ENCODE results near the gene ERF.

ERF gene

DNA sequence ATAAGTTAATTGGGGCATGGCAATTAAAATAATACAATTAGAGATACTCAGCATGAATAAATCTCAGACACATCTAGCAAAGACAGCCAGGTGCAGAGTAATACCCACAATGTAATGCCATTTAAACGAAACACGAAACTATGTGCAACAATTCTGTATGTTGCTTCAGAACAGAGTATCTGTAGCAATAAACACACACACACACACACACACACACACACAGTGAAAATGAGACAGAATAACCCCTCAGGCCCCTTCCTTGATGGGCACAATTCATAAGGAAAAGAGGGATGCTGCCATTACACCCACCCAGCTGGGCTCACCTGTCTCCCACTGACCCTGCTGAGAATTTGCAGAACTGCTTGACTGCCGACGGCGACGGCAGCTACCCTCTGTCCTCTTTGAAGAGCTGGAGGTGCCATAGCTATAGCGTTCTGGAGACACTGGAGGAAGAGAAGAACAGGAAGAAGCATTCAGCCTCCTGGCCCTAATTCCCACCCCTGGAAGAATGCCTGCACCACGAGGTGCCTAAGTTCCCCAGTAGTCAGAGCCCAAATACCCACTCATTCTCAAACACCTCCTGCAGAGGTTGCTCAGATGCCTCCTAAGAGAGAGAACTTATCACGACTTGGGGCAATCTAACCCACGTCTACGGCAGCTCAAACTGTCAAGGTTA lies 40.0 kb downstream of the ERF start:
- no peak for DNase-seq (ENCODE audit: low spot score)

DNA sequence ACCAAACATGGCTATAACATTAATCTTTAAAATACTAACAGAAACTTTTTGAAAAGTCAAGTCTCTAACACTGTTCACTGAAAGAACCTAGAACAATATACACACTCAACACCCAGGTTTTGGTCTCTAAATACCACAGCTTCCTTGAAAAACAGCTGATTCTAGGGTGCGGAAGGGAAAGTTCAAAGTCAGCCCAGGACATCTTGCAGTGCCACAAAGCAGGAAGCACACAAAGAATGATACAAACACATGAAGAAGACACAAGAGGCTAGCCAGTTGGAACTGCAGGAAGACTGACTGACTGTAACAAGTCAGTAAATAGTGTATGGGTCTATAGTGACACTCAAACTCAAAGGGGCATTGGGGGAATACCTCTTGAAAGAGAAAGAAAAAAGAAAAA lies 42.0 kb downstream of the ERF start:
- DNase-seq (ENCODE audit: low spot score): no peak

DNA sequence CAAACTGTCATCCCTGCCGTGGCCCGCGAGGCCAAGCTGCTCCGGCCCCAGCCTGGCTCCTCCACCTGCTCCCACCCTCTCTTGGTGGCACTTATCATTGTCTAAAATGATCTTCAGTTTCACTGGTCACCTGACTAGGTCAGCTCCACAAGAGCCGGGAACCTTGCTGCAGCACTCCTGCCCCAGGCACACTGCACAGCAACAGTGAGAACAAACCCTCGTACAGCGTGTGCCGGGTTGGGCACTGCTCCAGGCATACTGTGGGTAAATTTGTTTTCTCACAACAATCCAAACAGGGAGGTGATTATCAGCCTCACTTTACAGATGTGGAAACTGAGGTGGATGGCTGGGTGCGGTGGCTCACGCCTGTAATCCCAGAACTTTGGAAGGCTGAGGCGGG lies 46.3 kb downstream of the ERF start:
- no peak for DNase-seq (ENCODE audit: low spot score)

DNA sequence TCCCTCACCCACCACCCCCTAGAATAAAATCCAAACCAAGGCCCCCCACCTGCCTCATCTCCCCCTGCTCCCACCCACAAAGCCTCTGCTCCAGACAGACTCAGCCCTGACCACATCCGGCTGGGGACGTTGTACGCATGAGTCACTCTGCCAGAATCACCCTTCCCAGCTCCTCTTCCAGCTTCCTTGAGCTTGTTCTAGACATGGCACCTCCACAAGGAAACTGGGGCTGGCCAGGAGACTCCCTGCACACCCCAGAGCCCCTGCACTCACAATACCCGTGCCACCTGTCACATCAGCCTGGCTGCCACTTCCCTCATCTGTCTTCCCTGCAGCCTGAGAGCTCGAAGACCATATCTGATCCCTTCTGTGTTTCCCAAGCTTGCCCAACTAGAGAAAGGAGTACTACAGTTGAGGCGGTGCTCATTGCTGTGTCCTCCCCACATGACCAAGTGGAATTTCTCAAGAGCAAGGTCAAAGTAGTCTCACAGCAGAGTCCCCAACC lies 47.1 kb downstream of the ERF start:
- no peak for DNase-seq (ENCODE audit: low spot score)

DNA sequence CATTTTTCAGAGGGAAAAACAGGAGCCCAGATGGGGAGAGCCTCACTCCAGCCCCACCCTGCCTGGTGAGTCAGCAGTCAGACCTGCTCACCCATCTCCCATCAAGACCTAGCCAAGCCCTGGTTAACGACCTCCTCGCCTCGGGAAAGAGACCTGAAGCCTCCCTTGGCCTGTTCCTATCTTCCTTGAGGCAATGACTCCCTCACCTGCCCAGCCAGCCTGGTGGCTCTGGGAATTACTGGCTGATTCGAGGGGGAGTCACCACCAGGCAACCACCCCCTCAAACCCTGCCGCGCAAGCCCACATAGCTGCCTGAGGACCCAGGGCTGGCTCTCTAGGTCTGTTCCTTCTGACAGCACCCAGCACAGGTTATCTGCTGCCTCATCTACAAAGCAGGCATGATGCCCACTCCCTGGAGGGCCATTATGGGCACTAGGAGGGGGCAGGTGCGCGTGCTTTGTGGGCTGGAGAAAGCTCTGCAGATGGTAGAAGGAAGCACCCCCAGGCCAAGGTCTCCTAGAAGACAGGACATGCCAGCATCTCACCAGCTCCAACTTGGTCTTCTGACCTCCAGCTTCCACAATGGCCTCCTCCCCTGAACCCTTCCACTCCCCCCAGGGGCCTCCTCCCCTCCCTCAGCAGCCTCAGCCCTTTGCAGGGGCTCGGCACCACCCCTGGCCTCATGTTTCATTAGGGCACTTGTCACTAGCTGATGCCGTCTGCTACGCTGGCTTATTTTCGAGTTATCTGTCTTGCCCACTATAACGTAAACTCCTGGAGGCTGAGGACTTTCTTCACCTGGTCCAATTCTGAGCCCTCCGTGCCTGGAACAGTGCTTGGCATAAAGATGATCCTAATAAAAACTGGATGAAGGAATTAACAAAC lies 47.8 kb downstream of the ERF start:
- no peak for DNase-seq (ENCODE audit: low spot score)

DNA sequence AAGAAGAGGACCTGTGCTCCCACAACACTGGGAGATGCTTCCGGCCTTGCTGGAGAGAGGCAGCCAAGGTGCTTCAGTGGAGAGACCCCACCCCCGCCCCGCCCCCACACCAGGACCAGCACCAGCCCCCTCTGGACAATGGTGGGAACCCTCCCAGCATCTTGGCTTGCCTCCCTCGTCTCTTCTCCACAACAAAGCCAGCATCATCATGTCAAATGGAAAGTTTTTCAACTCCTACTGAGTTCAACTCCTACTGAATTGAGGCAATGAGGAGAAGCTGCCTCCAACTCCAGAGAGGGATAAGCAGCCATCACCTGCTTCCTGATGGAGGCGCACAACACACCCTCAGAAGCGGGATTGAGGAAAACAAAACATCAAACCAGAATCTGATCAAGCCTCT lies 50.3 kb downstream of the ERF start:
- no peak for DNase-seq (ENCODE audit: low spot score)

DNA sequence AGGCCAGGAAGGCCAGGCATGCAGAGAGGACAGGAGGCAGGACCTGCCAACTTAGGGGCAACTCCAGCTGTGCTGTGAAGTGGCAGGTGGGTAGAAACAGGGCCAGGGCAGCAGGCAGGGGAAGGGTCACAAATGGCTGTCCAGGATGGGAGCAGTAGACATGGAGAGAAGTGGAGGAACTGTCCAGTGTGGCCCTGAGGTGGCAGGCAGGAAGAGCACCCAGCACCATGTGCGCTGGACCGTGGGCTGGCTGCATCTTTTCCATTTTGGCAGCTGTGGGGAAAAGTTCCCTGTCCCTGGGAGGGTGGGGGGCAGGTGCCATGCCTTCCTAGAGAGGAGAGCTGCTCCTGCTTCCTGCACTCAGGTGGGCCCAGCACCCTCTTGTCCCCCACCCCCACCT lies 51.2 kb downstream of the ERF start:
- no peak for DNase-seq (ENCODE audit: low spot score)

DNA sequence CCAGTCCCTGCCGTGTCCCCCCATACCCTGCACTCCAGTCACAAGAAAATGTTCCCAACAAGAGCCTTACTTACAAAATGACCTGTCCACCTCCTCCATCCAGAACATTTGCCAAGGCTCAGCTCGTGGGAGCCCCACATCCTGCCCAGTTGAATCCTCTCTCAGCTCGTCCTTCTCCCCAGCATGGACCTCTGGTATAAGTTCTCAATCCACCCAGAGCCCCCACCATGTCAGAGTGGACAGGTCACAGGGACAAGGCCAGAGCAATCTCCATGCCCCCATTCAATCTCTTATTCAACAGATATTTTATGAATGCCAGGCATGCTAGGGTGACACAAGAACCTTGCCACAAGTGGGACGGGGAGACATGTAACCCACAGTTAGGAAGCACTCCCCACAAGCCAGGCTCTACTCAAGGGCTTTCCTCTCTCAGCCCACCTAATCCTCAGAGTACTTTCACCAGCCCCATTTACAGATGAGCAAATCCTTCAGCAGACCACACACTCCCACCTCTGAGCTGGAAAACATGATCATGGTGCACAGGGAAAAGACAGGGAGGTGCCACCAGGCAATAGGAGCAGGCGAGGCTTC lies 52.5 kb downstream of the ERF start:
- no peak for DNase-seq (ENCODE audit: low spot score)

DNA sequence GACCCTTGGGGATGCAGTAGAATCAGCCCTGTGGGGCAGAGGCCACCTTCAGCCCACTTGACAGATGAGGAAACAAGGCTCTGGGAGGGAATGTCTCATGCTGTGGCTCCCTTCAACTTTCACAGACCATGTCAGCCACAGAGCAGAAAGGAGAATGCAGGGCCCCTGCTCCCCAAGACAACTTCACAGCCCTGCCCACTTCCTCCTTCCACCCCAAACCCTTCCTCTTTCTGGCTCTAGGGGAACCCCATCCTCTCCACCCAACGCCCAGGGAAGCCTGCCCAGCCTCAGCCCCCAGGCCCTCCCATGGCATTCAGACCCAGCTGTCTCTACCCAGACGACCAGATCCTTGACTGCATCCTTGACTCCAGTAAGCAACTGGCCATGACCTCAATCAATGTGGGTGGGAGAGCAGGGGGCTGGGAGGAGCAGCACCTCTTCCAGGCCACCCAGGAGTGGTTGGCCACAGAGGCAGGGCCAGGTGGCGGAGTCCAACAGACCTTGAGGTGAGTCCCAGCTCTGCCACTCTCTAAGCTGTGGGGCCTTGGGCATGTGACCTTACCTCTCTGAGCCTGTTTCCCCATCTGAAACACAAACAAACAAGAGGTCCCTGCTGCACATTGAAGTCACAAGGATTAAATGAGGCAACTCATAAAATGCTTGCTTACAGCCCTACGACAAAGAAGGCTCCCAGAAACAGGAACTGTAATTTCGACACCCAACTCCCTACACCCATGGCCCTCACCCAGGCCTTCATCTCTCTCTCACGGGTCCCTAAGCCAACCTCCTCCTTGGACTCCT lies 53.2 kb downstream of the ERF start:
- DNase-seq (ENCODE audit: low spot score): no peak

DNA sequence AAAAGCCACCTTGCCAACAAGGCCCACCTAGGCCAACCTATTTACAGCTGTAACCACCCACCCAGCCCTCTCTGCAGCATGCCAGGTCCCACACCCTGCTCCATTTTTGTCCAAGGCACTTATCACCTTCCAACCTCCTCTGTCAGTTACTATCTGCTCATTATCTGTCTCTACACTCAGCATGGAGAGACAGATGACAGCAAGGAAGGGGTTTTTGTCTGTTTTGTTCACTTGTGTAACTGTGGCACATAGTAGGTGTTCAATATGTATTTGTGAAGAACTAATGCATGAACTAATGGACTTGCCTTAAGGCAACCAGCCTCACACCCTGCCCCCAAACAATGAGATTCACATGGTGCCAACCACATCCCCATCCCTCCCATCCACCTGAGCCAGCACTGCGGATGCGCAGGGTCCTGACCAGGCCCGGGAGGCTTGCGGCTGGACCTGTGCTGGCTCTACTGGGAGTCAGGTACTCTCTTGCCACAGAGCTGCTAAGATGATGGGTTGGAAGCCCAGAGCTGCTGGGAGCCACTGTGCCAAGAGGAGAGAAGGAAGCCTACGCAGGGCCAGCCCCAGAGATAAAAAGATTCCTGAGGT lies 54.7 kb downstream of the ERF start:
- no peak for DNase-seq (ENCODE audit: low spot score)

DNA sequence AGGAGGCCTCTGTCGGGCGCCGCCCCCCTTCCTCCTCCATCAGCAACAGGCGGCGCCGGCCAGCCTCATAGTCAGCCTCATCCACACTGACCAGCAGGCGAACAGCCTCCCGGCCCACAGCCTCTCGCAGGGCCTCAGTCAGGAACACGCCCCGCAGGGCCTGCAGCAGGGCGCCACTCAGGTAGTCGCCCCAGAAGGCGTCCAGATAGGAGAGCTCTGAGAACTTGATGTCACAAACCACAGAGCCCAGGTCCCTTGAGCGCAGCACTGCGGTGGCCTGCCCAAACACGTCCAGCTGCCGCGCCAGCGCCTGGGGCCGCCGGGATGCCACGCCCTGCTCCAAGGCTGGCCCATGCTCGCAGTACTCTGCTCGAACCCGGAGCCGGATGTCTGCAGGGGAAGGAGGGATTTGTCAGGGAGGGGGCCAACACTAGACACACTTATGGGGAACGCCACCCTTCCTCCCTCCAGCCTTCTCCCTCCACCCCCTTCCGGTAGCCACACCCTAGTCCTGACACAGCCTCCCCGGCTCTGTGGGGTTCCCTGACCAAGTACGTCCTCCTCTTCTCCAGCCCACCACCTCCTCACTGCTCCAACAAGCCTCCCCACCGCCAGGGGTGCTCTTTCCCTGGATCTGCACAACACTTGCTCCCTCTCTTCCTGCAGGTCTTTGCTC lies 55.4 kb downstream of the ERF start:
- no peak for DNase-seq (ENCODE audit: low spot score)

DNA sequence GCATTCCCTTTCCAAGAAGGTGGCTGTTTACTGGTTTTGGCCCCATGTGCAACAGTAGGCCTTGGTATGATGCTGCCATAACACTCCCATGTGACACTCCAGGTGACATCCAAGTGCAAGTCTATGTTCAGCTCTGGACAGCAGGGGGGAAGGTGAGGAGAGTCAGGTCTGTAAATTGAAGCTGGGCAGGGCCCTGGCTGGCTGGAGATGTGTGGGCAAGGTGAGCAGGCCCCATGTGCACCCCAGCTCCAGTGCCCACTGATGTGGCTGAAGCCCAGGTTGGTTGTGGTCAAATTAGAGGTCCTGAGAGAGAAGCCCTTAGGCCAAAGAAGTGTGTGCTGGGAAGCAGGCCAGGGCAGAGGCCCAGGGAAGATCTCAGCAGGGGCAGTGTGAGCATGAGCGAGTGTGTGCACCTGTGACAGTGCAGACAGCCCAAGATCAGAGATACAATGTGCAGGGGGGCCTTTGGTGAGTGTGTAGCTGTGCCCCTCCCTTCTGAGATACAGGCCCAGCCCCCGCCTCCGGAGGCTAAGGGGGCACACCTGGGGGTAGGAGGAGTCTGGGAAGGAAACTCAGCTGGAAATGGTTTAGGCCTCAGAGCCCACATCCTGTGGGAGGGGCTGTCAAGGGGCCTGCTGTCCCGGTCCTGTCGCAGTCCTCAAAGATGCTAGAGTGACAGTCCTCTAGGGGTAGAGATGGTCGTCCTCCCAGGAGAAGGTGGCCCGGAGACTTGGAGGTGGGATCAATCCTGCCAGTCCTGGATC lies 56.1 kb downstream of the ERF start:
- DNase-seq (ENCODE audit: low spot score): no peak

All from HuH-7 (cell line).